Nephron progenitor cell (in vitro differentiated cells): ENCODE measurements around the gene ZFR2.

Experiments
- DNase-seq: peaks from one replicate; pipeline ENCODE4 v3.0.0; 2021
- H3K27ac Mint-ChIP-seq: 2 replicates; pipeline ENCODE4 v1.8.0; 2021; ENCODE audit warnings: mild to moderate bottlenecking, moderate library complexity, mixed read lengths
- H3K27me3 Mint-ChIP-seq: 2 replicates; pipeline ENCODE4 v1.8.0; 2021; ENCODE audit warnings: mild to moderate bottlenecking, low read depth, mixed read lengths; ENCODE audit not compliant: poor library complexity
- H3K36me3 Mint-ChIP-seq: 2 replicates; pipeline ENCODE4 v1.8.0; 2021; ENCODE audit warnings: low read depth, mixed read lengths
- H3K4me1 Mint-ChIP-seq: 2 replicates; pipeline ENCODE4 v1.8.0; 2021; ENCODE audit warnings: mixed read lengths
- H3K4me3 Mint-ChIP-seq: 2 replicates; pipeline ENCODE4 v1.8.0; 2021; ENCODE audit warnings: mild to moderate bottlenecking, moderate library complexity, mixed read lengths
- H3K9me3 Mint-ChIP-seq: 2 replicates; pipeline ENCODE4 v1.8.0; 2021; ENCODE audit warnings: mild to moderate bottlenecking, moderate library complexity, mixed read lengths
- CTCF ChIP-seq: fragments of 200-600 bp; sonication (generic); IDR thresholded peaks from 2 replicates; pipeline ENCODE4 v1.5.0; 2021; ENCODE audit warnings: antibody characterized with exemption

ZFR2 gene

GRCh38 chr19:3855320-3855719, 13.5 kb downstream of the ZFR2 start:
- no peaks in the 10 kb centered on the region for H3K4me1 Mint-ChIP-seq
- no peak for TF ChIP-seq CTCF
- peaks cover 17% of the 10 kb centered on the region for H3K9me3 Mint-ChIP-seq
- no peak overlapping the region for H3K27ac Mint-ChIP-seq
- H3K27me3 Mint-ChIP-seq, result no peaks in the 10 kb centered on the region
- no peak overlapping the region for H3K4me3 Mint-ChIP-seq
- no peak for DNase-seq
- H3K36me3 Mint-ChIP-seq, result peaks cover 24% of the 10 kb centered on the region

DNA sequence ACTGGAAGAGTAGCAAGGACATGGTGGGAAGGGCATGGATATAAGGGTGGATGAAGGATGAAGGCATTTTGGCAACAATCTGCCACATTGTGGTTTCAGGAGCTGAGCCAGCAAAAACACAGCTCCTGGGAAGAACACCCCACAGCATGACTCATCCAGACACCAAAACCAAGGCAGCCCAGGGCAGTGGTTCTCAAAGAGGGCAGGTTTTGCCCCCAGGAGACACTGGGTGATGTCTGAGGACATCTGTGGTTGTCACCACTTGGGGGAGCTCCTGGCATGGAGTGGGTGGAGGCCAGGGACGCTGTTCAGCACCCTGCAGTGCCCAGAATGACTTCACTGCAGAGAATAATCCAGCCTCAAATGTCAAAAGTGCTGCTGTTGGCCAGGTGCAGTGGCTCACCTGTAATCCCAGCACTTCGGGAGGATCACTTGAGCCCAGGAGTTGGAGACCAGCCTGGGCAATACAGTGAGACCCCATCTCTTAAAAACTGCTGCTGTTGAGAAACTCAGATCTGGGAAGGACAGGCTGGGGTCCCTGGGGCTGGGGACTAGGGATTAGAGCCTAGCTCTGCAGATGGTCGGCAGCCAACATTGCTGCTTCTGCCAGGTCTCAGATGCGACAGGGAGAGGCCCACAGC, 16.1 kb downstream of the ZFR2 start:
- no peak overlapping the region for H3K4me3 Mint-ChIP-seq

DNA sequence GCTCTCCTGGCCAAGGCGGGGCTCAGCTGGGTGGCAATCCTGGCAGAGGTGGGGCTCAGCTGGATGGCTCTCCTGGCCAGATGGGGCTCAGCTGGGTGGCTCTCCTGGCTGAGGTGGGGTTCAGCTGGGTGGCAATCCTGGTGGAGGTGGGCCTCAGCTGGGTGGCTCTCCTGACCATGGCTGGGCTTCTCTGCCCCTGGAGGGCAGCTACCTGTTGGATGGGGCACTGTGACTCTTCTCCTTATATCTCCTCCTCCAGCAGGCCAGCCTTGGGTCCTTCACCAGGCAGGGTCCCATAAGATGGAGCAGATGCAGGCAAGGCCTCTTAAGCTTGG, 16.7 kb downstream of the ZFR2 start:
- H3K4me3 Mint-ChIP-seq, result no peak overlapping the region
- H3K36me3 Mint-ChIP-seq, result peaks cover 25% of the 10 kb centered on the region
- no peaks in the 10 kb centered on the region for H3K4me1 Mint-ChIP-seq
- H3K27ac Mint-ChIP-seq, result no peak overlapping the region
- no peak for DNase-seq
- H3K27me3 Mint-ChIP-seq, result no peaks in the 10 kb centered on the region
- peaks cover 21% of the 10 kb centered on the region for H3K9me3 Mint-ChIP-seq
- no peak for TF ChIP-seq CTCF

More for the DNA sequence above, 16.1 kb downstream of the ZFR2 start:
- H3K27me3 Mint-ChIP-seq, result no peaks in the 10 kb centered on the region
- no peaks in the 10 kb centered on the region for H3K4me1 Mint-ChIP-seq
- H3K9me3 Mint-ChIP-seq, result peaks cover 18% of the 10 kb centered on the region
- TF ChIP-seq CTCF, result no peak
- no peak overlapping the region for H3K27ac Mint-ChIP-seq
- peaks cover 25% of the 10 kb centered on the region for H3K36me3 Mint-ChIP-seq
- DNase-seq, result no peak

GRCh38 chr19:3851254-3852176, 17.3 kb downstream of the ZFR2 start:
- Mint-ChIP-seq H3K27ac (no peak overlapping the region), H3K27me3 (no peaks in the 10 kb centered on the region), H3K9me3 (peaks cover 21% of the 10 kb centered on the region), H3K4me3 (no peak overlapping the region), H3K36me3 (peaks cover 25% of the 10 kb centered on the region), H3K4me1 (no peaks in the 10 kb centered on the region)
- no peak for TF ChIP-seq CTCF
- DNase-seq, result no peak

GRCh38 chr19:3850320-3850972, 18.4 kb downstream of the ZFR2 start:
- Mint-ChIP-seq H3K27ac (no peak overlapping the region), H3K27me3 (no peaks in the 10 kb centered on the region), H3K4me1 (no peaks in the 10 kb centered on the region), H3K9me3 (peaks cover 21% of the 10 kb centered on the region), H3K36me3 (peaks cover 25% of the 10 kb centered on the region), H3K4me3 (no peak overlapping the region)
- no peak for DNase-seq
- no peak for TF ChIP-seq CTCF
